Mesothelial cell of epicardium (in vitro differentiated cells): ENCODE data around the gene SAYSD1. TPM values are rescaled to one million over a fixed set of nuclear protein-coding genes. Genes with fewer than 3 reads are reported as not detected.

ENCODE experiments used
- DNase-seq, 2 experiments: peaks; one replicate each; pipeline ENCODE4 v3.0.0; 2021; ENCODE audit warnings: low spot score in 2 of 2; ENCODE audit not compliant: unreplicated experiment in 2 of 2
- H3K27ac Mint-ChIP-seq: 2 replicates; pipeline ENCODE4 v1.8.0; 2021; ENCODE audit warnings: mixed read lengths
- H3K27me3 Mint-ChIP-seq: 2 replicates; pipeline ENCODE4 v1.8.0; 2021; ENCODE audit warnings: low read depth, mixed read lengths
- H3K36me3 Mint-ChIP-seq: 2 replicates; pipeline ENCODE4 v1.8.0; 2021; ENCODE audit warnings: mixed read lengths
- H3K4me1 Mint-ChIP-seq: 2 replicates; pipeline ENCODE4 v1.8.0; 2021; ENCODE audit warnings: mixed read lengths
- H3K4me3 Mint-ChIP-seq: 2 replicates; pipeline ENCODE4 v1.8.0; 2021; ENCODE audit warnings: mild to moderate bottlenecking, moderate library complexity, mixed read lengths
- H3K9me3 Mint-ChIP-seq: 2 replicates; pipeline ENCODE4 v1.8.0; 2021; ENCODE audit warnings: mixed read lengths
- total RNA-seq: library from RNA; stranded (reverse); gene quantifications from 3 replicates; pipeline ENCODE4 v1.2.1, GENCODE V29; 2021
- TF ChIP-seq, protein P1 (sequence below): fragments of 200-600 bp; sonication (generic); IDR thresholded peaks from one replicate; pipeline ENCODE4 v1.5.0; 2021; ENCODE audit warnings: antibody characterized with exemption; ENCODE audit not compliant: unreplicated experiment

Gene SAYSD1
- total RNA-seq, 1 donor from 2014 or later, result 14.2 TPM

DNA sequence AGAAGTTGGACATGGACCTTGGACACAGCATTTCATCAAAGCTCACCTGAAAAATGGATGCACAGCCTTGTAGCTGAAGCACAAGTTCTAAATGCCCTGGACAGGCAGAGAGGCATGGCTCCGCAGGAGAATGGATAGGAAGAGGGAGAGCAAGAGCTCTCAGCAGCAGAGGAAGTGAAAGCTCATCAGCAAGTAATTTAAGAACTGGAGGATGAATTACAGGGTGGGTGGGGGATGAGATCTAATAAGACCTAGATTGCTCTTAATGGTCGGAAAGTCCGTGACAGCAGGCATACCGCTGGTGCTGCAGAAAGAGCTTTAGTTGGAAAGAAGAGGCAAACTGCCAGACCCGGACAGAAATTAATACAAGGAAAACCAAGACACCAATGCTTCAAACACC lies 37.3 kb upstream of the SAYSD1 start:
- Mint-ChIP-seq H3K36me3 (no peaks in the 10 kb centered on the region), H3K4me3 (no peak overlapping the region), H3K4me1 (no peaks in the 10 kb centered on the region), H3K9me3 (no peaks in the 10 kb centered on the region), H3K27me3 (peaks cover 57% of the 10 kb centered on the region), H3K27ac (no peak overlapping the region)
- DNase-seq, result no peak
- TF ChIP-seq, protein P1, sequence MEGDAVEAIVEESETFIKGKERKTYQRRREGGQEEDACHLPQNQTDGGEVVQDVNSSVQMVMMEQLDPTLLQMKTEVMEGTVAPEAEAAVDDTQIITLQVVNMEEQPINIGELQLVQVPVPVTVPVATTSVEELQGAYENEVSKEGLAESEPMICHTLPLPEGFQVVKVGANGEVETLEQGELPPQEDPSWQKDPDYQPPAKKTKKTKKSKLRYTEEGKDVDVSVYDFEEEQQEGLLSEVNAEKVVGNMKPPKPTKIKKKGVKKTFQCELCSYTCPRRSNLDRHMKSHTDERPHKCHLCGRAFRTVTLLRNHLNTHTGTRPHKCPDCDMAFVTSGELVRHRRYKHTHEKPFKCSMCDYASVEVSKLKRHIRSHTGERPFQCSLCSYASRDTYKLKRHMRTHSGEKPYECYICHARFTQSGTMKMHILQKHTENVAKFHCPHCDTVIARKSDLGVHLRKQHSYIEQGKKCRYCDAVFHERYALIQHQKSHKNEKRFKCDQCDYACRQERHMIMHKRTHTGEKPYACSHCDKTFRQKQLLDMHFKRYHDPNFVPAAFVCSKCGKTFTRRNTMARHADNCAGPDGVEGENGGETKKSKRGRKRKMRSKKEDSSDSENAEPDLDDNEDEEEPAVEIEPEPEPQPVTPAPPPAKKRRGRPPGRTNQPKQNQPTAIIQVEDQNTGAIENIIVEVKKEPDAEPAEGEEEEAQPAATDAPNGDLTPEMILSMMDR, result no peak

DNA sequence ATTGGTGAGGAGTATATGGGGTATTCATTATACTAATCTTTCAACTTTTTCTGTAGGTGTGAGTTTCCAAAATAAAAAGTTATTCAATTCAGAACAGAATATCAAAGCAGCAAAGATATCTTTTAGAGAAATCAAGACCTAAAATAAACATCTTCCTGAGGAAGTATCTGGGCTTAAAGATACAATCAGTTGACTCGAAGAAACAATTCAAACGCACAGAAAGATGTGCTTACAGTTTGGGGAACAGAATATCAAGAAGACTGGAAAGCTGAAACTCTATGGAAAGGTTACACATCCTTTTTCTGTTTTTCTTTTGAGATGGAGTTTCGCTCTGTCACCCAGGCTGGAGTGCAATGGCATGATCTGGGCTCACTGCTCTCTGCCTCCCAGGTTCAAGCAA lies 36.2 kb upstream of the SAYSD1 start:
- TF ChIP-seq, protein P1, result no peak
- no peak for DNase-seq
- no peak overlapping the region for H3K4me3 Mint-ChIP-seq
- H3K4me1 Mint-ChIP-seq, result no peaks in the 10 kb centered on the region
- no peak overlapping the region for H3K27ac Mint-ChIP-seq
- H3K27me3 Mint-ChIP-seq, result peaks cover 58% of the 10 kb centered on the region
- no peaks in the 10 kb centered on the region for H3K36me3 Mint-ChIP-seq
- H3K9me3 Mint-ChIP-seq, result no peaks in the 10 kb centered on the region

DNA sequence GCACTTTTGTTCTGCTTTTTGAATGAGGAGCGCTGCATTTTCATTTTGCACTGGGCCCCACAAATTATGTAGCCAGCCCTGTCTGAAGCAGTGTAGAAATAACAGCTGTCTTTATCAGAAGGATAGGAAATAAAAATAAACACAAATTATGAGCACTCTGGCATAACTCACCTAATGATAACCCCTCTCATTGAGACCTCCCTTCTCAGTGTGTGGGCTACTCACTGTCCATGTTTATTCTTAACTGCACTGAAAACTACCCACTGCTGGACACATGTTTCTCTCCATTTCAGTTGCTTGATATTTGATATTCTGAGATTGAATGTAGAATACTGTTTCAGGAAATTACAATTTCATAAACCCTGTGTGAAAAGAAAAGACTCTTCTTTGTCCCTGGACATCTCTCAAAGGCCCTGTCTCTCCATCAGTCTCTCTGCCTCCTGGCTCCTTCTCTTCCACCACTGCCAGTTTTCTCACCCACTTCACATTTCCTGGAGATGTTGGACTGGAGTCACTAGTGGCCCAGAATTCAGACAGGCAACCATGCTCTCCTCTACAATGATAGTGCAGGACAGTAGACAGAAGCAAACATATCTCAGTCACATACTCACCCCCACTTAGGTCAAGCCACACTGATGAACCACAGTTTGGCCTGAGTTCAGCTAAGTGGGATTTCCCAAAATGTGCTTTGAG lies 29.6 kb upstream of the SAYSD1 start:
- TF ChIP-seq, protein P1, result no peak
- Mint-ChIP-seq H3K27me3 (peaks cover 58% of the 10 kb centered on the region), H3K9me3 (no peaks in the 10 kb centered on the region), H3K27ac (no peak overlapping the region), H3K4me3 (no peak overlapping the region), H3K36me3 (no peaks in the 10 kb centered on the region), H3K4me1 (peaks cover 10% of the 10 kb centered on the region)
- no peak for DNase-seq

DNA sequence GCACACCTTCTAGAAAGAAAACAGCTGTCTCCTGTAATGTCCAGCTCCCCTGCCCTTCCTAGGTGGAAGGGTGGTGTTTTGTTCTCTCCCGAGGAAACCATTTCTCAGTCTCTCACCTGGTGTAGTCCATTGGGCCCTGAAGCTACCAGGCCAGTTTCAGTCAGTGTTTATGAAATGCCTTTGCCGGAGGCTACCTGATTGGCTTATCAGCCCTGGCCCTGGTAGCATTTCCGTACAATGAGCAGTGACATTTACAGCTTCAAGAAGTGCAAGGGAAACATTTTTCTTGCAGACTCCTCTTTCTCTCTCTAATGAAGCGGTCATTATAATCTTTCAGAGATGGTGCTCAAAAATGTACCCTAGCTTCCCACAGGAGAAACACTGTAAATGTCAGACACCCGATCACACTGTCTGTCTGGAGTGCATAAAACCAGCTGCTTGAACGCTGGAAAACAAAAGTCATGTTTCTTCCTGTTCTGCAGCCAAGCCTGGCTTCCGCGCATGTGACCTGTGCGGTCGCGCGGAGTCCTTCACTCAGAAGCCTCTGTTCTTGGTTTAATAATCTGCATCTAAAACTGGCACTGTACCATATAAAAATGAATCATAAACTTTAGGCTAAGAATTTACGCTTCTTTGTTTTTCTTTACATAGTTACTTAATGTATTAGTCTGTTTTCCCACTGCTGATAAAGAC lies 28.4 kb upstream of the SAYSD1 start:
- Mint-ChIP-seq H3K4me3 (no peak overlapping the region), H3K36me3 (no peaks in the 10 kb centered on the region), H3K27me3 (peaks cover 50% of the 10 kb centered on the region), H3K27ac (no peak overlapping the region), H3K9me3 (no peaks in the 10 kb centered on the region), H3K4me1 (peaks cover 10% of the 10 kb centered on the region)
- TF ChIP-seq, protein P1, result no peak
- no peak for DNase-seq

DNA sequence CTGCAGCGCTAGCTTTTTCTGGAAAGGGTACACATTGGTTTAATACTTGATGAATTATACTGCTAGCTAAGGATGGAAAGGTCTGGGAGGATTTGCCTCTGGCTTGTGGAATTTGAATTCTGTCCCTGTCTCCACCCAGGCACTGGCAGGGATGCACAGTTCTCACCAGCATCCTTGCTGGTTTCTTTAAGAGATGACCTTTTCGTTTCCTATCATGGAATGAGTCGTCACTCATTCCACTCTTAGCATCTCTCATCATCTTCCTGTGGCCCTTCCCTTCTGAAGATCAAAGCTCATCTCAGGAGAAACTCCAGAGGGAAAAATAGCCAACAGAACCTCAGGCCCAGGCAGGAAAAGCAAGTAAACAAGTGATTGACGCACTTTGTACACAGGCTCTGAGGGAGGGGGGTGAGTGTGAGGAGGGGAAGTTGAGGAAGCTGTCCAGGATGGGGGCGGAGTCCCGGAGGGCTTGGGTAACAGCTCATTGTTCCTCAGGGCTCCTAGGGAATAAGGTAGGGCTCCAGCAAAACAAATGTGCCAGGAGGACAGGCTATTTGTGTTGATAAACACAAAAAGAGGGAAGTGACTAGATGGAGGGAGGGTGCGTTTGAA lies 25.7 kb upstream of the SAYSD1 start:
- TF ChIP-seq, protein P1, result no peak
- Mint-ChIP-seq H3K4me3 (no peak overlapping the region), H3K27me3 (peaks cover 32% of the 10 kb centered on the region)

More for the DNA sequence above, 25.7 kb upstream of the SAYSD1 start:
- peaks cover 10% of the 10 kb centered on the region for H3K4me1 Mint-ChIP-seq
- H3K36me3 Mint-ChIP-seq, result no peaks in the 10 kb centered on the region
- H3K9me3 Mint-ChIP-seq, result peaks cover 9% of the 10 kb centered on the region
- no peak overlapping the region for H3K27ac Mint-ChIP-seq
- DNase-seq, result no peak
